HG03432 (cell line): Measurements from ENCODE around the gene ANKRD63.

Experiments
- ATAC-seq: cut with Tn5 transposase; IDR thresholded peaks from one replicate; pipeline ENCODE4 v1.9.1; 2021; ENCODE audit warnings: mild to moderate bottlenecking, moderate library complexity; ENCODE audit not compliant: unreplicated experiment

Gene ANKRD63, protein sequence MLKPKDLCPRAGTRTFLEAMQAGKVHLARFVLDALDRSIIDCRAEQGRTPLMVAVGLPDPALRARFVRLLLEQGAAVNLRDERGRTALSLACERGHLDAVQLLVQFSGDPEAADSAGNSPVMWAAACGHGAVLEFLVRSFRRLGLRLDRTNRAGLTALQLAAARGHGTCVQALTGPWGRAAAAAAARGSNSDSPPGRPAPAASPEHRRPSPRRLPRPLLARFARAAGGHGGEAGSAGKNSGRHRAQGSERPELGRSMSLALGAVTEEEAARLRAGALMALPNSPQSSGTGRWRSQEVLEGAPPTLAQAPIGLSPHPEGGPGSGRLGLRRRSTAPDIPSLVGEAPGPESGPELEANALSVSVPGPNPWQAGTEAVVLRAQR

DNA sequence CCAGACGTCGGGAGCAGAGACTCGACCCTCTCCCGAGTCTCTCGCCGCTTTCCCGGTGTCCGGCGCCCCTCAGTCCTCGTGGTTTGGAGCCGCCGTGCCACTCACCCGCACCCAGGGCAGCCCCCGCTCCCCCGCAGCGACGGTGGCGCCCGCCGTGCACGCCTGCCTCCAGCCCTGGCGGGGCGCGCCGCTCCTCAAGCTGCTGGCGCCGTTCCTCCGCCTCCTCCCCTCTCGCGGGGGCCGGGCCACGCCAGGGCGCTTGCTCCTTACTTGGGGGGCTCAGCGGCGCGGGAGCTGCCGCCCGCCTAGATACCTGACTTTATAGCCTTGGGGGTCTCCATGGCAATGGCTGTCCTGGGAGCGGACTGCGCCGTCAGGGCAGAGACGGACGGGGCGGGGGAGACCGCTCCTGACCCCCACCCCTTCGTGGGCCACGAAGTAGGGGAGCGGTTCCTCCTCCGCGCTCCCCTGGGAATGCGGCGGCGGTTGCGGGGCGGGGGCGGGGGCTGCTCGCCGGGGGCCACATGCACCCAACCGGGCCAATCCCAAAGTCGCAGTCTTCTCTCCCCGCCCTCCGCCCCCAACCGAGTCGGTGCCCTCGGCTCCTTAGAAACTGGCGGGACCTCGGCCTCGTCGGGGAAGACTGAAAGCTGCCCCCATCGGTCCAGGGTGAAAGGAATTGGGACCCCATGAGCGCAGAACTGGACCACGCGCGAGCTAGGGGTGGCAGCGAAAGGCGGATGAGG lies at the start of gene ANKRD63:
Gene ANKRD63 (minus strand): TSS at position 196 of the 746 bp plus-strand sequence. CDS start 478 bp downstream, outside the sequence.
- peak; percentile 45 for ATAC-seq

DNA sequence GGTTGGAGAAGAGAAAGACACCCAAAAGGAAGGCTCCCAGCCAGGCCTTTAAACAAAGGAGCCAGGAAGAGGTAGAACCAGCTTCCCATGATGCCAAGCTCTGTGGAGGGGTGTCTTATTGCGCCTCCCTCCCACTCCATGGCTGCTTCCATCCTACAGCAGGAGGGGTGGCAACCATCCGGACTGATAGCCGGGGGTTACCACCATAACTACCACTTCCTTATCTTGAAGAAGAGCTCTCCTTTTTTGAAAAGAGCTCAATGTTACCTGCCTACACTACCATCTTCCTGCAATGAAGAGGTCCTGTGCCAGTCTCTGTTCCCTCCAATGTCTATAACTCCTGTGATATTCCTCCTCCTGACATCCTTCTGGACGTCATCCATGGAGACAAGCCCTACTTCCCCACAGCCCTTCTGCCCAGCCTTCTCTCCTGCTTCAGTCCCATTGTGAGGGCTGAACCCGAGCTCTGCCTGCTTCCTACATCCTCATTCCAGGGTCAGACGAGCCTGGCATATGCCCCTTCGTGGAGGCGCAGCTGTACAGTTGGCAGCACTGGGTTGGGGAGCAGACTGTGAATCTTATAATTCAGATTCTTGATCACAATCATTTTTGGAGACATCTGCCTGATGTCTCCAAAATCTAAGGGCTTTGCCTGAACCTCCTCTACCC lies 49.4 kb upstream of the ANKRD63 start:
- ATAC-seq = no peak

DNA sequence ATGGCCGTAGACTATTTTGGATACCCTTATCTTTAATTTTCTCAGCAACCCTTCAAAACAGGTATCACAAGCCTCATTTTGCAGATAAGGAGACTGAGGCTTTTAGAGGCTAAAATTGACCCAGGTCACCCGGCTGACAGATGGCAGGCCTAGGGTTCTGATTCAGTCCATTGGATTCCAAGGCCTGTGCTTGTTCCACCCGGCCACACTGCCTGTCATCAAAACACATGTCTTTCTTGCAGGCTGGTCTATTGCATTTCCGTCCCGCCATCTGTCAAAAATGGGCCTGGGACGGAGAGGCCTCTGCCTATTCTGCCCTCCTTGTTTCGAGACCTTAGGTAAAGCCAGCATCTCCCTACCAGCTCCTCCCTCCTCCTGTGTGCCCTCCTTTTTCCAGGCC lies 48.8 kb upstream of the ANKRD63 start:
- ATAC-seq = no peak

DNA sequence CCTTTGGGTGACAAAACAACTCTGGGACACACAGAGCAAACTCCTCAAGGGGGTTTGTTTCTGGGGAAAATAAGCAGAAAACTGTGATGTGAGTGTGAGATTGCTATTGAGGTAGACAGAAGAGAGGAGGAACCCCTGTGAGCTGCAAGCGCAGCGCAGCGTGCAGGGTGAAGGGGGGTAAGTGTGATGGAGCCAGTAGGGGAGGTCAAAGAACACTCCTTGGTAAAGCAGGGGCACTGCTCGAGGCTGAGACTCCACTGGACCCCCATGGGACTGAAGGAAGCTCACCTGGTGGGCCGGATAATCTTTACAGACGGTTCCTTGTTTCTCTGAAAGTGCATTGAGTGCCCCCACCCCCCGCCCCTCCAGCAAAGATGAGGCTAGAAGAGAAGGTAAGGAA lies 48.2 kb upstream of the ANKRD63 start:
- ATAC-seq = no peak

DNA sequence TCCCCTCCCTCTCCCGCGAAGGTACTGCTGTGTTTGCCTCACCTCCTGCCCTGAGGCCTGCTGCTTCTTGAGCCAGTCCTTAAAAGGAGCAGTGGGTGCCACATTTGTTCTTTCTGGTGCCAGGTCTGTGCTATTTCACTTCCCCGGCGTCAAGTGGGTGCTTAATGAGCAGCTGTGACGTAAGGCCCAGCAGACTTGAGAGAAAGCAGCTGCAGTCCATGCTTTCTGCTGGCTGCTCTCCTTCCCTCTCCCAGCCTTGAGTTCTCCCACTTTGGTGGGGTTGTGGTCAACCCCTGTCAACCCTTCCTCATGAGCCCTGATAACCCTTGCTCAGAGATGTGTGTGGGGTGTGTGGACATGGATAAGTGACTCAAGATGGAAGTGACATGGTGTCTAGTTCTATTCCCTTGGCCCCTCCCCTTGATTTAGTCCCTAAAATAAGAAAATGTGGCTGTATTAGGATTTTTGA lies 47.5 kb upstream of the ANKRD63 start:
- ATAC-seq = no peak

DNA sequence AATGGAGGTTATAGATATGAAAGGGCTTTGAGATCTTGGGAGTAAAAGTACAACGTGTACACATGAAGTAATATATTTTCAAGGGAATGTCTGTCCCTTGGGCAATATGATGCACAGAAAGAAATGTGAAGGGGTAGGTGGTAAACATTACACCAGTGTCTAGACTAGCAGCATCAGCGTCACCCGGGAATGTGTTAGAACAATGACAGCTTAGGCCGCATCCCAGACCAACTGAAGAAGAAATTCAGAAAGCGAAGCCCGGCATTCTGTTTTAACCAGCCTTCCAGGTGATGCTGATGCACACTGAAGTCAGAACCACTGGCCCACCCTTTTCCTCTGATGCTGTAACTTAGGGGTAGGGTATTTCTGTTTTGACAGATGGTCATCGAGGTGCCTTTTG lies 46.9 kb upstream of the ANKRD63 start:
- no peak for ATAC-seq

- ATAC-seq = no peak
These were observed 45.9 kb upstream of the ANKRD63 start for GRCh38 chr15:40328751-40329150.

GRCh38 chr15:40328176-40328575 lies 45.3 kb upstream of the ANKRD63 start:
- ATAC-seq = no peak

- no peak for ATAC-seq
These were observed 44.6 kb upstream of the ANKRD63 start for GRCh38 chr15:40327457-40327856.

DNA sequence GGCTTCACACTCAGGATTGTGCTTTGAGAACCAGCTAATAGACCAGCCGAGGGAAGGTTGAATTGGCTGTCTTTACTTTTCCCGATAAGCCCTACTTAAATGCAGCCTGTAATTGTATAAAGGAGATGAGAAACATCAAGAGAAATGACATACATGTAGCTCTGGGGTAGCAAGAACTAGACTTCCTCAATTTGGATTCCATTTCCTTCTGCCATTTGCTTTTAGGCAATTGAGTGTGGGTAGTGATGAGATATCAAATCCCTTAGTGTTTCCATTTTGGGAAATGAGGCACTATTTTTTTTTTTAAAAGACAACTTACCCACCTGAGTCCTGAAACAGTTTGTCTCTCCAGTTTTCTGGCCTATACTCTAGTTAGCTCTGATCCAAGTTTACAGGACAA lies 42.8 kb upstream of the ANKRD63 start:
- no peak for ATAC-seq

GRCh38 chr15:40325188-40325587 lies 42.3 kb upstream of the ANKRD63 start:
- no peak for ATAC-seq

DNA sequence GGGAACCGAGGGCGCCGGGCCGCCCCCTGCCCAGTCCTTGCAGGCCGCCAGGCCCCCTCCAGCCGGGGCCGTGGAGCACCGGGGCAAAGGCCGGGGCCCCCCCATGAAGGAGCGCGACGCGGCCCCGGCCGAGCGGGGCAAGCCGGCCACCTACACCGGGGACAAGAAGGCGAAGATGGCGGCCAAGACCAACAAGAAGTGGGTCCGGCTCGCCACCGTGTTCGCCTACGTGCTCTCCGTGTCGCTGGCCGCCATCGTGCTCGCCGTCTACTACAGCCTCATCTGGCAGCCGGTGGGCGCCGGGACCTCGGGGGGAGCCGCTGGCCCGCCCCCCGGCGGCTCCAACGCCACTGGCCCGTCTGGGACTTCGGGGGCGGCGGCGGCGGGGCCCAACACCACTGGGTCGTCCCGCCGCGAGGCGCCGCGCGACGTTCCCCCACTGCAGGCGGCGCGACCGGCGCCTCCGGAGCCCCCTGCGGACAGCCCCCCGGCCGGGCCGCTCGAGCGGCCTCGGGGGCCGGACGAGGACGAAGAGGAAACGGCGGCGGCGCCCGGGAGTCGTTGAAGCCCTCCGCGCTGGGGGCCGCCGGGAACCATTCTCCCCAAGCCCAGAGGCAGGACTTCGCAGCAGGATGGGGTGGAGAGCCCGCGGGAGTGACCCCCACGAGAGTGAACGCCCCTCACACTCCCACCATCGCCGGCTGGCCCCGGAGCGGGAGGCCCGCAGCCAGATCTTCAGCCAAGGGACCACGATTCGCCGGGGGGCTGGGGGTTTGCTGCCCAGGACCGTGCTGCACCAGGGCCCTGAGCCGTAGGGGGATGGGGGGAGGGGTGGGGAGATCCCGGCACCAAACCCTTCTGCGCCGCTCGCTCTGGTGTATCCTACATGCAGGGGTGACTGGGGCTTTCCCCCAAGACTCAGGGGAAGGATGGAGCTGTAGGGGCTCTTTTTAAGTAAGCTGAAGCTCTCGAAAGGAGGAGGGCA lies 41.4 kb upstream of the ANKRD63 start:
- ATAC-seq = peak; percentile 13

GRCh38 chr15:40323239-40323952 lies 40.5 kb upstream of the ANKRD63 start, which contains the start of gene INAFM2:
INAFM2 (plus strand) TSS chr15:40323692; CDS start chr15:40324056, 364 bp downstream.
- ATAC-seq = peak; percentile 92

DNA sequence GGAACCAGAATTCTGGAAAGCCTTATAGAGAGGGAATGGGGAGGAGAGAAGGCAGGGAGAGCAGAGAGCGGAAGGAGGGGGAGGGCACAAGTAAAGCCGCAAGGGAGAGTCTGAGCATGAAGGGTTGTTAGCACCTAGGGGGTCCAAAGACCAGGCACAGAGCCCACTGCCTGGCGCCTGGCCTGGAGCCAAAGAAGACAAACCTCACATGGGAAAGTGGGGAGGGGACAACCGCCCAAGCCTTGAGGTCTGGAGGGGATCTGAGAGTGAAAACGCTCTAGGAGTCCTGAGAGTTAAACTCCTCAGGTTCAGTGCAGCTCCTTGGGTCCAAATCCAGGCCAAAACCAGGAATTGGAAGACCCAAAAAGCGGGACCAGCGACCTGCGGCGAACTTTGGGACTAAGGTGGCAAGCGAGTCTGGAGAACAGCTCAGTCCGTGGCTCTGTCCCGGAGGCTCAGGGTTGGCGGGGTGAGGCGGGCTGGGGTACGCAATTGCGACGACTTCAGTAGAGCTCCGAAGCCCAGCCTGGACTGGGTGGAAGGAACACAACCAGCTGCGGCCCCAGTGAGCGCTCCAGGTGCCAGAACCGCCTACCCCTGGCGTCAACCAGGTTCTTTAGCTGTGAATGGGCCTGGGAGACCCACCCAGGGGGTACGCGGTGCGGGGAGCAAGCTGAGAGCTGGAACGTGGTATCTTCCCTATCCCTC lies 39.8 kb upstream of the ANKRD63 start:
- no peak for ATAC-seq

DNA sequence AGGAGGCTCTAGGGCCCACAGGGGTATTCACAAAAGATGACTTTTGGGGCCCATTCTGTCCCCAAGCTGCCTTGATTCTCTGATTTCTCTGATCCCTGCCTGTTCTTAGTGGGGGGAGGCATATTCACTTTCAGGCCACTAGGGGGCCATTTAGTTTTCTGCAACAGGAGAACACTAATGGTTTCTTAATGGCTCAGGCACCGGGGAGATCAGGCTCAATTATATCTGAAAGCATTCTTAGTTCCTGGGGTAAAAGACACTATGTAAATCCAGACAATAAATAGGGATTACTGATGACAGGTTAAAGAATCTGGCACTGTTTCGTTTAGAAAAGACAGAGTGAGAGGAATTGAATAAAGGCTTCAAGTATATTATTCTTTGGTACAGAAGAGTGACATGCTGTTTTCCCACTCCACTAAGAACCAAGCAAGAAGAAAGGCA lies 38.1 kb upstream of the ANKRD63 start:
- ATAC-seq = no peak

DNA sequence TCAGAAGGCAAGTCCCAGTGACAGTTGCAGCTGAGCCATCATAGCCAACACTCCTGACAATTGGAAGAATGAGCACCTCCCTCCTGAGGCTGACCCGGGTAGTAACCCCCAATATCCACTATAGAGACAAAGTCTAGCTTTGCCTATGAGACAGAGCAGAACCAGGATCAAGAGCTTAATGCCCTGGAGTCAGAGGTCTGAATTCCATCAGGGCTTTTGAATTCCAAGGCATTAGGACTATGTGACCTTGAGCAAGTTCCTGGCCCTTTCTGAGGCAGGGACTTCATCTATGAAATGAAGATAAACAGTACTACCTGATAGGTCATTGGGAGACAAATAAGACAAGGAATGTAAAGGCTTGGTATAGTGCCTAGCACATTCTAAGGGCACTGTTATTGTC lies 37.5 kb upstream of the ANKRD63 start:
- no peak for ATAC-seq

GRCh38 chr15:40317580-40317979 lies 34.7 kb upstream of the ANKRD63 start:
- no peak for ATAC-seq

GRCh38 chr15:40316931-40317330 lies 34.1 kb upstream of the ANKRD63 start:
- ATAC-seq = no peak

DNA sequence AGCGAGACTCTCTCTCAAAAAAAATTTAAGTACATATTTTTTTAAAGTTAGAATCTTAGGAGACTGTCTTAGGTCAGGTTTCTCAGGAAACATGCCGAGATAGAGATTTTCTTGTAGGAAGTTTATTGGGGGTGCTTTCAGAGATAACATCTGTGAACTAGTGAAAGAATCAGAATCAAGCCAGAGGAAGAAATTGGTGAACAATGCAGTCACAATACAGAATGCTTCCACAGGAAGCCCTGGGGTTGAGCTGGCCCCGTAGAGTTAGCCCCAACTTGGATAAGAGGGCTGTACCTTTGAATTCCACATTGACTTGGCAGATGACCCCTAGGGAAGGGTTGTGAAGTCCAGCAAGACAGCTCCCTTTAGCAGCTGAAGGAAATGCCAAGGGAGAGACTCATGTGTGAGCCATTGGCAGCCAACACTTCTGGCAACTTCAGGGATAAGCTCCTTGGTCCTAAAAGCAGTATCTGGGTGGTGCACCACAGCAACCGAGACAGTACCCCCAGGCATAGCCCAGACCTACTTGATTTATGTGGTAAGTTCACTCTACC lies 31.9 kb upstream of the ANKRD63 start:
- no peak for ATAC-seq
